K562 (cell line): ENCODE measurements around the gene MOCS3. TPM values are rescaled to one million over a fixed set of nuclear protein-coding genes. Genes with fewer than 3 reads are reported as not detected.

Experiments used
- CHD4 ChIP-seq: fragments of 200-600 bp; sonication (generic); IDR thresholded peaks from 3 replicates; pipeline ENCODE4 v1.6.1; 2012; ENCODE audit warnings: low read depth, mild to moderate bottlenecking, mixed read lengths, low read length, inconsistent platforms; ENCODE audit not compliant: insufficient read depth, insufficient replicate concordance, poor library complexity, severe bottlenecking
- GABPB1 ChIP-seq: sonication (generic); formaldehyde crosslinking; IDR thresholded peaks from 2 replicates; pipeline ENCODE4 v1.8.0; 2022; ENCODE audit warnings: mild to moderate bottlenecking, missing genetic modification reagents
- RBBP5 ChIP-seq: fragments of 200-600 bp; sonication (generic); IDR thresholded peaks from 2 replicates; pipeline ENCODE4 v1.6.1; 2012; ENCODE audit warnings: borderline replicate concordance, mild to moderate bottlenecking, low read length, control low read depth, inconsistent platforms; ENCODE audit not compliant: insufficient read depth, poor library complexity, severe bottlenecking
- RFX1 ChIP-seq: fragments of 450-650 bp; IDR thresholded peaks from 2 replicates; pipeline ENCODE4 v1.6.1; 2016; ENCODE audit warnings: mild to moderate bottlenecking, moderate library complexity
- ZBTB8A ChIP-seq: fragments of 450-650 bp; IDR thresholded peaks from 2 replicates; pipeline ENCODE4 v1.6.1; 2018; ENCODE audit warnings: mild to moderate bottlenecking, moderate library complexity; ENCODE audit not compliant: partially characterized antibody
- polyA plus RNA-seq, 8 experiments: library from polyadenylated mRNA; depleted of rRNA in 4 of 8; stranded (reverse) in 5 of 8; unstranded in 3 of 8; fragments of >200 nt; fragmentation: Nextera tagmentation in 2 of 8; fragmentation: Illumina TruSeq in 1 of 8; extraction: Ambion mirVana in 2 of 8; extraction: Trizol in 1 of 8; gene quantifications; 2 replicates each; pipeline versions ENCODE4 v1.2.1 to v1.2.3, GENCODE V29; 2011 to 2014; ENCODE audit warnings: inconsistent platforms in 1 of 8, missing spikeins in 1 of 8
- total RNA-seq, 7 experiments: library from RNA; depleted of rRNA in 6 of 7; stranded (reverse); fragments of >200 nt in 6 of 7; fragmentation: Illumina TruSeq in 2 of 7; extraction: Trizol in 2 of 7; gene quantifications; 2 replicates each; pipeline versions ENCODE4 v1.2.1 to v1.2.3, GENCODE V29; 2011 to 2021; ENCODE audit warnings: low replicate concordance in 1 of 7
- TF ChIP-seq, protein P1 (sequence below): sonication (generic); formaldehyde crosslinking; IDR thresholded peaks from 2 replicates; pipeline ENCODE4 v1.9.0; 2022; ENCODE audit warnings: mild to moderate bottlenecking, missing genetic modification reagents
- TF ChIP-seq, protein P2 (sequence below): fragments of 250-450 bp; sonication (Bioruptor Pico); IDR thresholded peaks from 2 replicates; pipeline ENCODE4 v1.9.0; 2021; ENCODE audit warnings: mild to moderate bottlenecking
- TF ChIP-seq, protein P3 (sequence below): fragments of 250-450 bp; sonication (Bioruptor Pico); IDR thresholded peaks from 2 replicates; pipeline ENCODE4 v1.5.0; 2021

MOCS3 gene
- total and polyA plus RNA-seq, 9 of the 15 experiments (the other 6 are each of a cell fraction or from before 2014, with no cell fraction given): 0.70 to 6.2 (median 2.9) TPM

- TF ChIP-seq ZBTB8A (no peak), CHD4 (no peak), GABPB1 (CRISPR knock-in tag) (no peak), RFX1 (peak; percentile 68), RBBP5 (no peak)
- TF ChIP-seq, protein P1, sequence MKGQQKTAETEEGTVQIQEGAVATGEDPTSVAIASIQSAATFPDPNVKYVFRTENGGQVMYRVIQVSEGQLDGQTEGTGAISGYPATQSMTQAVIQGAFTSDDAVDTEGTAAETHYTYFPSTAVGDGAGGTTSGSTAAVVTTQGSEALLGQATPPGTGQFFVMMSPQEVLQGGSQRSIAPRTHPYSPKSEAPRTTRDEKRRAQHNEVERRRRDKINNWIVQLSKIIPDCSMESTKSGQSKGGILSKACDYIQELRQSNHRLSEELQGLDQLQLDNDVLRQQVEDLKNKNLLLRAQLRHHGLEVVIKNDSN (CRISPR knock-in tag): 0 out of 2 replicates have a peak, but pooled peaks have one; percentile 22
- TF ChIP-seq, protein P2, sequence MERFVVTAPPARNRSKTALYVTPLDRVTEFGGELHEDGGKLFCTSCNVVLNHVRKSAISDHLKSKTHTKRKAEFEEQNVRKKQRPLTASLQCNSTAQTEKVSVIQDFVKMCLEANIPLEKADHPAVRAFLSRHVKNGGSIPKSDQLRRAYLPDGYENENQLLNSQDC (CRISPR knock-in tag): no peak
- TF ChIP-seq, protein P3, sequence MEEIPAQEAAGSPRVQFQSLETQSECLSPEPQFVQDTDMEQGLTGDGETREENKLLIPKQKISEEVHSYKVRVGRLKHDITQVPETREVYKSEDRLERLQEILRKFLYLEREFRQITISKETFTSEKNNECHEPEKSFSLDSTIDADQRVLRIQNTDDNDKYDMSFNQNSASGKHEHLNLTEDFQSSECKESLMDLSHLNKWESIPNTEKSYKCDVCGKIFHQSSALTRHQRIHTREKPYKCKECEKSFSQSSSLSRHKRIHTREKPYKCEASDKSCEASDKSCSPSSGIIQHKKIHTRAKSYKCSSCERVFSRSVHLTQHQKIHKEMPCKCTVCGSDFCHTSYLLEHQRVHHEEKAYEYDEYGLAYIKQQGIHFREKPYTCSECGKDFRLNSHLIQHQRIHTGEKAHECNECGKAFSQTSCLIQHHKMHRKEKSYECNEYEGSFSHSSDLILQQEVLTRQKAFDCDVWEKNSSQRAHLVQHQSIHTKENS: no peak
Measured at GRCh38 chr20:50982363-50982762, 23.7 kb downstream of the MOCS3 start (continued).
